ENCODE measurements around the gene AGMO.

AGMO gene

GRCh38 chr7:15561835-15562234 is at the start of gene AGMO:
Gene AGMO, minus strand, starts transcription at chr7:15562015.
- no peak for DNase-seq (ENCODE audit: low read depth)

DNA sequence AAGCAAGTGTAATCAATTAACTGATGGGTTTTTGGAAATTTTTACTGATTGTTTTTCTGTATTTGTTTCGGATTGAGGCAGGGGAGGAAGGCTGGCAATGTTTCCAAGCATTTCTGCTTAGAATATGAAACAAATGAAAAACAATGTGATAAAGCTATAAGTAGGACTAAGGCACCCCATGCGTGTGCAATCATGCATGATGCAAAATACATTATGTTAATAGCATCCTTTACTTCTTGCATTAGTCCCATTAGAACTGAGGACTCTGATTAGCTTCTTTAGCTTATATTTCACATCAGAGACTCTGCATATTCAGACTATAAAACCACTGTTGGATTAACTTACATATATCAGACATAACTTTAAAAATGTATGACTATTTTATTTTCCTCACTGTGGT is 48.7 kb upstream of the AGMO start:
- DNase-seq (ENCODE audit: low read depth) = no peak

GRCh38 chr7:15609287-15609686 is 47.5 kb upstream of the AGMO start:
- DNase-seq (ENCODE audit: low read depth) = no peak

GRCh38 chr7:15607529-15608210 is 45.9 kb upstream of the AGMO start:
- DNase-seq (ENCODE audit: low read depth) = no peak

GRCh38 chr7:15606561-15606960 is 44.7 kb upstream of the AGMO start:
- DNase-seq (ENCODE audit: low read depth) = no peak

- DNase-seq (ENCODE audit: low read depth) = no peak
Observed at GRCh38 chr7:15604166-15604565, 42.4 kb upstream of the AGMO start.

GRCh38 chr7:15603124-15603523 is 41.3 kb upstream of the AGMO start:
- no peak for DNase-seq (ENCODE audit: low read depth)

DNA sequence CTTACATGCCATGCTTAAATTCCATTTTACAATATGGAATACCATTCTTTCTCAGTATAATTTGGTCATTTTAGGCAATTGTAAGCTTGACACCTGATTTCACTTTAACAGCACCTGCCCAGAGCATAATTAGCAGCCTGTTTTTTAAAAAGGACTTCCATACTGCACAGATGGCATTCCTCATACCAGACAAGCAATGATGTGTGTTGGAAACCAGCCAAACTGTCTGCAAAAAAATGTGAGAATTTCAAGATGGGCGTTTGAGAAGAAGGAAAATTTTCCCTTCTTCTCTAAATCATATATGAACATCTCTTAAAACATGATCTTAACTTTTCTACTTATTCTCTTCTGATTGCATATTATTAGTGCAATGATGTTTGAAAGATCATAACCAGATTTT is 40.4 kb upstream of the AGMO start:
- DNase-seq (ENCODE audit: low read depth) = no peak

GRCh38 chr7:15601175-15601574 is 39.4 kb upstream of the AGMO start:
- DNase-seq (ENCODE audit: low read depth) = no peak

GRCh38 chr7:15600298-15600697 is 38.5 kb upstream of the AGMO start:
- DNase-seq (ENCODE audit: low read depth) = no peak

DNA sequence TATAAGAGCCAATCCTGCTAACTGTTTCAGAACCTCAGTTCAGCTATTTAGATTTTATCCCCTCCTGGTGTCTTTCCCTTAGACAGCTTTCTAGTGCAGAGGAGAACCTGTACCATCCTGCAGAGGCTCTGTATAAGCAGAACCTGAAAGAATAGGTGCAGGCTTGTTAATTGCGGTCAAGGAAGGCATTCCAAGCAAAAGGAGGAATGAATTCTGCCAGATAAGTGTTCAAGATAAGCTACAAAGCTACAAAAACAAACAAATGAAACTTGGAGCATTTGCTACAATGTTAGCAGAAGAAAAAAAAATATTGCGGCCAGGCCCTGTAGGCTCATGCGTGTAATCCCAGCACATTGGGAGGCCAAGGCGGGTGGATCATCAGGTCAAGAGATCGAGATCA is 32.6 kb upstream of the AGMO start:
- no peak for DNase-seq (ENCODE audit: low read depth)

DNA sequence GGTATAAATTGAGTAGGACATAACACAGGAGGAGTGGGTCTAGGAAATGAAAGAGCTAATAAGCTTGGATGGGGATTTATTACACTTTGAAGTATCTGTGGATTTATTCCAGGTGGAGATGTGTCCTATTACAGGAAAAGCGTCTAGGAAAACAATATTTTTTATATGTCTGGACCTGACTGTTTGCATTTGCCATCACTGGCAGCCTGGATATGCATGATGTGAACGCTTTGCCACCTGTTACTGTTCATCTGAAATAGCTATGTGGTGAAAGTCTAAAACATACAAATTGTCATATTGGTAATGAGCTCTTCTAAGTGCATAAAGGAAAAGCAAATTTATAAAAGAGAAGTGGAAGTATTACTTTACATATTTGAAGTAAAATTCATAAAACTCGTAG is 31.6 kb upstream of the AGMO start:
- DNase-seq (ENCODE audit: low read depth) = no peak

- no peak for DNase-seq (ENCODE audit: low read depth)
Observed at GRCh38 chr7:15586266-15586665, 24.5 kb upstream of the AGMO start.

DNA sequence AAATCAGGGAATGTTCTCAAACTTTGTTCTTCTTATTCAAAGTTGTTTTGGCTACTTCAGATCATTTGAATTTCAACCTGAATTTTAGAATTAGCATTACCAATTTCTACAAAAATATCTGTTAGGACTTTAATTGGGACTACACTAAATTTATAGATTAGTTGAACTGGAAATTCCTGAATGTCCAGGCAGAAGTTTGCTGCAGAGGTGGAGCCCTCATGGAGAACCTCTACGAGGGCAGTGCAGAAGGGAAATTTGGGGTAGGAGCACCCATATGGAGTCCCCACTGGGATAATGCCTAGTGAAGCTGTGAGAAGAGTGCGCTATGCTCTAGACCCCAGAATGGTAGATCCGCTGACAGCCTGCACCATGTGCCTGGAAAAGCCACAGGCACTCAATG is 22.8 kb upstream of the AGMO start:
- no peak for DNase-seq (ENCODE audit: low read depth)

DNA sequence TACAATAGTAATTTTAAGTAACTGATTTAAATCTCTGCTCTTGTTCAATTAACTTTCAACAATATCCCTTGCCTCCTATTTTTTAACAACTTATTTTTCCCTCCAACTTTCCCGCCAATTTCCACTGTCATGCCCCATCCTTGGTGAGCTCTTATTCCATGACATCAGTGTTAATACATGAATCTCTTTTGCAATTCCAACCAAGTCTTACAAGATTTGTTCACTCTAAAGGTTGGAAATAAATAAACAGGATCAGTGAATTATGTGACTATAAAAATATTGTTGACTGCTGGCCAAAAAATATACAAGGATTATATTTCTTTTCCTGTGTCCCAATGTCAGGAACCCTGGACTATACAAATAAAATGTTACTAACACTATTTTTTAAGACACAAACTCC is 21.0 kb upstream of the AGMO start:
- DNase-seq (ENCODE audit: low read depth) = no peak

DNA sequence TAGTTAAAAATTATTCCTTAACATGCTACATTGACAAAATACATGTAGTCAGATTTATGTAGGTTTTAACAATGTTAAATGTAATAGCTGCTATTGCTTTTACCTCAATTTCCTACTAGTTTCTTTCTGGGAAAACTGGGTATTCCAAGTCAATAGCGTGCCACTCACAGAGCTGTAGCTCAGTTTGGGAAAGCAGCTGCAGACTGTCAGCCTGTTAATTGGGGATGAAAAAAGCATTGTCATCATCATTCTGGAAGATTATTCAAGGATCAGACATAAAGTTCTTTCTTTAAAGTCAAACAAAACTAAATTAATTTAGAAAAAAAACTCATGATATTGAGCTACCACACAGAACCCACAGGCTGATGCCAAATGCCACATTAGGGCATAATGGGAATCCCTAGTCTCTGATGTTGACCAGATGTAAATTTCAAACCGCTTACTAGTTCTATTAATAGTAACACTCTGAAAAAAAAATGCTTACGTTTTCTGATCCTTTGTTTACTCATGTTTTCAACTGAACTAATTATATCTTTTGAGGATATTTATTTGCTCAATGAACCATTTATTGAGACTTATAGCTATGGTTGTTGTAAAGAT is 19.6 kb upstream of the AGMO start:
- DNase-seq (ENCODE audit: low read depth) = no peak

- no peak for DNase-seq (ENCODE audit: low read depth)
Observed at GRCh38 chr7:15580604-15581351, 19.0 kb upstream of the AGMO start.

GRCh38 chr7:15577600-15577999 is 15.8 kb upstream of the AGMO start:
- no peak for DNase-seq (ENCODE audit: low read depth)

DNA sequence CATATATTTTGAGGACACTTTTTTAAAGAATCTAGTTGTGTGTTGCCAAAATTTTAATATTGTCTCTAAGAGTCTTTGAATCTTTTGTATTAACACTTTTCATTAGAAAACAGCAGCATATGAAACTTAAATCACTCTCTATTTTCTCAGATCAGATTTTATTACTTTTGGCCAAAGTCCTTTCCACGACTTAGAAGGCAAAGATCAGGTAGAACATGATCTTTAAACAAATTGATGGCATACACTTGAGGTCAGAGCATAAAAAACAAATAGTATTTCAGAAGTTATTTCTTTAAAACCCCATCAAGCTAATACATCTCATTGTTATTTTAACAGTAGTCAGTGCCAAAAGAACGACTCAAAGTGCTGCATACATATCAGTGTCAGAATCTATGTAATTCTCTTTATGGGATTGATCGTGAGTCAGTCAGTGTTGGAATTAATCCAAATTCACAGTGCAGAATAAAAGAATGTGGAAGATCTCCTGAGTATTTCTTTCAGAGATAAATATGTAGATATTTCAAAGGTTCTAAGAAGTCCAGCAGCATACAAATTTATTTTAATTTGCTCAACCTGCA is 9.6 kb upstream of the AGMO start:
- no peak for DNase-seq (ENCODE audit: low read depth)

DNA sequence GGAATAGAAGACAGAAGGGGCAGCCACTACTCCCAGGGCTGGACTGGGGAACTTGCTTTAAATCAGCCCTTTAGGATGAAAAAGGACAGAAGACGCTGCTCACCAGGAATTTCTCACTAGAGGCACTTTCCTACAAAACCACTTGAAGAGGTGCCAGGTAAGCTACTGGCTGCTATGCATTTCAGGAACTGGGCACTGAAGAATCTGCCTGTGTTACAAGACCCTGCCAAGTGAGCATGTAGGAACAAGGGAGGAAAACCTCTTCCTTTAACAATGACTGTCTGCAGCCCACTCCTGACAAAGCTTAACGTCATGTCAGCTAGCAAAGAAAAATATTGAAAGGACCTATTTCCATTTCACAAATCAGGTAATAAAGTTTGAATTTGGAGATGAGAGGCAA is 5.8 kb upstream of the AGMO start:
- no peak for DNase-seq (ENCODE audit: low read depth)

DNA sequence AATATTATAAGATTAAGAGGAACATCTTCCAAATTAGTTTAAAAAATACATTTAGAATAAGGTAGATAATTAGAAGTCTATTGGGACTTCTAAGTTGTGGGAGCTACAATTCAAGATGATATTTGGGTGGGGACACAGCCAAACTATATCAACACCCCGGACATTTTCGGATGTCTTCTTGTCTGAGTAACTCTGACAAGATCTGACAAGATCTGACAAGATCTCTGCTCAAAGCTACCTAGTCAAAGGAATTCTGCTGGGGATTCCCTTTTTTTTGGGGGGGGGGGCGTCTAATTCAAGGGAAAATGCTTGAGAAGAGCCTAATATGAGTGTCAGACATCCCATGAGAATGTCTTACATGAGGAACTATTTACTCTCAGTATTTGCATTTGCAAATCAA is 5.2 kb upstream of the AGMO start:
- no peak for DNase-seq (ENCODE audit: low read depth)

DNA sequence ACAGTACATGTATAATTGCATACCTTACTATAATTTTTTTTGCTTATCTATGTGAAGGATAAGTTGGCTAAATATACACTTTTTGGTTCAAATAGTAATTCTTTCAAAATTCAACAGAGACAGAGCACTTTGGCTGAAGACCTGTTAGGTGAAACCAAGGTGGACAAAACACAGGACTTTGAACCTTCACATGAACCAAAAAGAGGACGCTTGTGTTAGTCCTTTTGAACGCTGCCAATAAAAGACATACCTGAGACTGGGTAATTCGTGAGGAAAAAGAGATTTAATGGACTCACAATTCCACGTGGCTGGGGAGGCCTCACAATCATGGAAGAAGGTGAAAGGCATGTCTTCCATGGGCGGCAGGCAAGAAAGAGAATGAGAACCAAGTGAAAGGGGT is 4.7 kb upstream of the AGMO start:
- DNase-seq (ENCODE audit: low read depth) = no peak

DNA sequence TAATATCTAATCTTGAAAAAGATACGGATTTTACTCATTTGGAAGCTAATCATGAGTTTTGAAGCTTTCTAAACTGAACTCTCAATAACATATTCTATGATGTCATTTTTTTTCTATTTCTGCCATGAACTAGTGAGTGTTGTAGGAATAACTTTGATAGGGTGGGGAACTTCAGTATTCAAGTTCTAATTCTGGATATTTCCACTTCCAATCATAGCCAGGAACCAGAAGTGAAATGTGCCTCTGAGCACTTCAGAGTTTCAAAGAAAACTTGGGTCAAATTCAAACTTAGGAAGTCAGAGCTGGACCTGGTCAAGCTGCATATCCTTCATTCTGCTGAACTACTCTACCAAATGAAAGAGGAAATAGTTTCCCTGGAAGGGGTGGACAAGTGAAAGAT is 847 bp downstream of the AGMO start:
- no peak for DNase-seq (ENCODE audit: low read depth)

Measured in stimulated activated CD8-positive, alpha-beta memory T cell treated with anti-CD3 and anti-CD28 coated beads, Interleukin-12 subunit alpha, Interleukin-12 subunit beta, amount 100 ng/mL, for 1 hour (primary cell).